NCI-H82 treated with DMSO at 0.1 percent for 48 hours (cell line): Measurements from ENCODE around the gene LYPD3.

Experiments used
- DNase-seq: peaks from one replicate; lab custom pipeline; 2025; ENCODE audit not compliant: unreplicated experiment; lab: John Stamatoyannopoulos, UW

Gene LYPD3

GRCh38 chr19:43486412-43486811, 21.0 kb upstream of the LYPD3 start:
- no peak for DNase-seq

GRCh38 chr19:43485951-43486350, 20.5 kb upstream of the LYPD3 start:
- no peak for DNase-seq

- DNase-seq: no peak
Measured at GRCh38 chr19:43483281-43483680, 17.9 kb upstream of the LYPD3 start.

GRCh38 chr19:43482193-43482592, 16.8 kb upstream of the LYPD3 start:
- DNase-seq: no peak

GRCh38 chr19:43481701-43482100, 16.3 kb upstream of the LYPD3 start:
- DNase-seq: no peak

- DNase-seq: no peak
Measured at GRCh38 chr19:43480574-43480973, 15.2 kb upstream of the LYPD3 start.

- no peak for DNase-seq
Measured at GRCh38 chr19:43479961-43480561, 14.7 kb upstream of the LYPD3 start.

- DNase-seq: no peak
Measured at GRCh38 chr19:43479226-43479625, 13.8 kb upstream of the LYPD3 start.

GRCh38 chr19:43478323-43478722, 12.9 kb upstream of the LYPD3 start:
- DNase-seq: no peak

GRCh38 chr19:43476606-43477005, 11.2 kb upstream of the LYPD3 start:
- no peak for DNase-seq

GRCh38 chr19:43474986-43475705, 9.7 kb upstream of the LYPD3 start:
- peak; percentile 68 for DNase-seq

- no peak for DNase-seq
Measured at GRCh38 chr19:43474487-43474886, 9.1 kb upstream of the LYPD3 start.

GRCh38 chr19:43471091-43471490, 5.7 kb upstream of the LYPD3 start:
- DNase-seq: no peak

GRCh38 chr19:43470288-43470687, 4.9 kb upstream of the LYPD3 start:
- no peak for DNase-seq

- no peak for DNase-seq
Measured at GRCh38 chr19:43469160-43469480, 3.7 kb upstream of the LYPD3 start.

GRCh38 chr19:43468354-43469159, 3.1 kb upstream of the LYPD3 start:
- DNase-seq: no peak

- no peak for DNase-seq
Measured at GRCh38 chr19:43467730-43468129, 2.3 kb upstream of the LYPD3 start.

GRCh38 chr19:43467276-43467675, 1.9 kb upstream of the LYPD3 start:
- DNase-seq: no peak

- no peak for DNase-seq
Measured at GRCh38 chr19:43466793-43467192, 1.4 kb upstream of the LYPD3 start.

GRCh38 chr19:43464134-43464775, 1.2 kb downstream of the LYPD3 start:
- peak; percentile 31 for DNase-seq

GRCh38 chr19:43463381-43464133, 1.9 kb downstream of the LYPD3 start:
- peak; percentile 85 for DNase-seq
